Measurements from ENCODE around the gene SRP68.

SRP68 gene

DNA sequence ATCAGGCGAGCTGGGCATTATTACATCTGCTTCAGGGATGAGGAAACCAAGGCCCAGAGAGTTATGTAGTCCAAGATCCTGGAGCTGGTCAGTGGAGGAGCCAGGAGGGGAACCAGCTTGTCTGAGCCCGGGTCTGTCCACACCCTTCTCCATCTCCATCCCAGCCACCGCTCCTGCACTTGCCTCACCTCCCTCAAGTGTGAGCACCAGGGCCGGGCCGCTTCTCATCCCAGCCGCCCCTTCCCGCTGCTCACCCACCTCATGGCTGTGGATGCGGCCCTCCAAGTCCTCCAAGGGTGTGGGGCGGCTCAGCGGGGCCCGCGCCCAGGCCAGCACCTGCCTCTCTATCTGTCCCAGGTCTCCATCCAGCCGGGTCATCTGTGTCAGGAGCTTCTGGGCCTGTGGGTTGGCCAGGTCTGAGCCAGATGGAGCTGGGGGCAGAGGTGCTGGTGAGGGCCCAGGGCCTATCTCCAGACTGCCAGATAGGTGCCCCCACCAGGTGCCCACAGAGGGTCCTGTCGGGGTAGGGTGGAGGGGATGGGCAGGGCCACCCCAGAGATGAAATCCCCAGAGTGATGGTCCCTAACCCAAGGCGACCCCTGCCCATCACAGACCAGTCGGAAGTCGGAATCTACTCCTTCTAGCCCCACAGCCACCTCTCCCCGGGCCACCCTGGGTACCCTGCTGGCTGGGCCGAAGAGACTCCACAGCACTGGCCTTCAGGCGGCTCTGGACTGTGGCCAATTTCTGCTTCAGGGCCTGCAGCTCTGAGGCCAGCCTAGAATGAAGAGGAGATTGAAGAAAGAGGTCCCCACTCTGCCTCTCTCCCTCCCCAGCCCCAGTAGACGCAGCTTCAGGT, 54.6 kb downstream of the SRP68 start:
- no peak for DNase-seq

DNA sequence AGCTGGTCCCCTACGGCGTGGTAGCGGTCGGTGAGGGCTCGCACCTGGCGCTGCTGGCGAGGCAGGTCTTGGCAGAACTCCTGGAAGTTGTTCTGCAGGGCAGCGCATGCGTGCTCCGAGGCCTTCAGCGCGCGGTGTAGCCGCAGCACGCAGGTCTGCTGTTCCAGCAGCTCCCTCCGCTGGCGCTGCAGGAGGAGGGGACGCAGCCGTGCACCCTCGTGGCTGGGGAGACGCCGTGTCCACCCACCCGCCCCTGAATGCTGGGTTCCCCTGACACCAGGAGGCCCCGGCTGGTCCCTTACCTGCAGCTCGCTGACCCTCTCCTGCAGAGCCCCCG, 57.4 kb downstream of the SRP68 start:
- no peak for DNase-seq

DNA sequence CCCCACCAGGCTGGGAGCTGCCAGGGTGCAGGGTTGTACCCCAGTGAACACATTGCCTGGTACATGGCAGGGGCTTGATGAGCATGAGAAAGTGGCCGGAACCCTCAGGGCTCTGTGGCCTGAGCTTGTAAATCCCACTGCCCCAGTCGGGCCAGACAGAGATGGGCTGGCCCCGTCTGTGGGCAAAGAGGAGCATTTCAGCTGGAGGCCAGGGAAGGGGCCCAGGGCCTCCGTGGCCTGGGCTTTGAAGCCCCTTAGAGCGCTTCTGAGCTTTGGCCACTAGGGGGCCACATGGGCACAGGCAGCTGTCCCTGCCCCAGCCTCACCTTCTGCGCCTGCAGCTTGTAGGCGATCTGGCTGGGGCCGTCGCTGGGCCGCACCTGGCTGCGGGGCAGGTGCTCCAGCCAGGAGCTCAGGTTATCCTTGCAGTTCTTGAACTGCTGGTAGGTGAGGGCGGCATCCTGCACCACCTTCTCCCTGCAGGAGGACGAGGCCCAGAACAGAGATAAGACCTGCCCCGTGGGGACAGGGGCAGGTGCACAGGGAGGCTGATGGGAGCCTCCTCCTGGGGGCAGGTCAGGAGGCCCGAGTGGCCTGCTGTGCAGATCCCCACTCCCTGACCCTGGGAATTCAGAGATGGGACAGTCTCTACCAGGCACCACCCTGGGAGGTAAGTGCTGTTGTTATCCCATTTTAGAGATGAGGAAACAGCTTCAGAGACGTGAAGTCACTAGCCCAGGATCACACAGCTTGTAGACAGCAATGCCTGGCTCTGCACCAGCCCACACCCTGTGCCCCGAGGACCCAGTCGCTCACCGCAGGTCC, 58.0 kb downstream of the SRP68 start:
- DNase-seq, result peak; percentile 71

DNA sequence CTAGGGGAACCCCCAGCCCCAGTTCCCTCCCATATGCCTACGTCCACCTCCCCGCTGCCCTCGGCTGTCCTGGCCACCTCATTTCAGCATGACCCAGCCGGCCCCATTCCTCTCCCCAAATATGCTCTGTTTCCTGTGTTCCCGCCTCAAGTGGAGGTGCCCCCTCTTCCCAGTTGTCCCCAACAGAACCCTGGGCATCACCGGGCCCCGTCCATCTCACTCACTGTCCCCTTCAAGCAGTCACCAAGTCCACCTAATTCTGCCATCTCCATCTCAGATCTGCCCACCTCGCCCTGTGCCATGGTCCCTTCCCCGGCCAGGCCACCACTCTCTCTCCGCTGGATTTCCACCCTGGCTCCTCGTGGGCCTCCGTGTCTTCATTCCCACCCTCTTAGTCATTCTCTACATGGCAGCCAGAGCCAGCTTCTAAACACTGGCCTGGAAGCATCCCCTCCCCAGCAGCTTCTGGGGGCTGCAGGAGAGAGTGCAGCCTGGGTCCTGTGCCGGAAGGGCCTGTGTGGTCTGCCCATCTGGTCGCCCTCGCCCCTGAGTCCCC, 58.9 kb downstream of the SRP68 start:
- DNase-seq, result no peak

DNA sequence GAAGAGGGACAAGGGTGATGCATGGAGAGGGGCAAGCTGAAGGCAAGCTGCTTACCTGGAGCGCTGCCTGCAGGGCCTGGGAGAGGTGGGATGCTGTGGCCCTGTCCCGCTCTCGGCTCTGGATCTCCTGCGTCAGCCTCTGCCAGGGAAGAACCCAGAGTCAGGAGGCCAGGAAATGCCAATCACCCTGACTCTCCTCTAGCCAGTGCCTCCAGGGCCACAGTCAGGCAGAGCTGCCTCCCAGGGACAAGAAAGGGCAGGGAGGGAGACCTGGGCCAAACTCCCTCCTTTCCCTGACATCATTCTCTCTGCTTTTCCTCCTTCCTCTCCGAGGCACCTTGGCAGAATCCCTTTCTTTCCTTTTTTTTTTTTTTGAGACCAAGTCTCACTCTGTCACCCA, 60.4 kb downstream of the SRP68 start:
- DNase-seq, result no peak

DNA sequence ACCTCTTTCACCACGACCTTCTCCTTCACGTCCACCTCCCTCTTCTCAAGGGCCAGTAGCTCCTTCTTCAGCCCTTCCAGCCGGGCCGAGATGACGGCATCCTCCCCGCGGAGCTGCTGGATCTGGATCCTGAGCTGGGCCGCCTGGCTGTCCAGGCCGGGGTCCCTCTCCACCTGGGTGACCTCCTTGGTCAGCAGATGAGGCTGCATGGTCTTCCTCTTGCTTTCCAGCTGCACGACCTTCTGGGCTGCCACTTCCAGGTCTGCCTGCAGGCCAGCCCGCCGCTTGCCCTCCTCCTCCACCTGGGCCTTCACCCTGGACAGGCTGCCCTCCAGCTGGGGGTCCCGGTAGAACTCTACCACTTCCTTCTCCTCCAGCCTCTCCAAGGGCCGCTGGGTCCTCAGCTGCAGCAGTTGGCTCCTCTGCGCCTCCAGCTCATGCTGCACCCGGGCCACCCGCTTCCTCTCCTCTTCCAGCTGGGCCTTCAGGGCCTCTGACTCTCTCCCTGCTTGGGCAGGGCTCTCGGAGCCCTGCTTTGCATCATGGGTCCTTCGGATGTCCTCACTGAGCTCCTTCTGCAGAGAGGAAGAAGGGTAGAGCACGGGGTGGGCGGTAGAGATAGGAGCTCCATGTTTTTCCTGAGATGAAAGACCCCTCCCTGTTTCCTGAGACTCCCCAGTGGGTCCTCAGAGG, 62.2 kb downstream of the SRP68 start:
- DNase-seq, result no peak

DNA sequence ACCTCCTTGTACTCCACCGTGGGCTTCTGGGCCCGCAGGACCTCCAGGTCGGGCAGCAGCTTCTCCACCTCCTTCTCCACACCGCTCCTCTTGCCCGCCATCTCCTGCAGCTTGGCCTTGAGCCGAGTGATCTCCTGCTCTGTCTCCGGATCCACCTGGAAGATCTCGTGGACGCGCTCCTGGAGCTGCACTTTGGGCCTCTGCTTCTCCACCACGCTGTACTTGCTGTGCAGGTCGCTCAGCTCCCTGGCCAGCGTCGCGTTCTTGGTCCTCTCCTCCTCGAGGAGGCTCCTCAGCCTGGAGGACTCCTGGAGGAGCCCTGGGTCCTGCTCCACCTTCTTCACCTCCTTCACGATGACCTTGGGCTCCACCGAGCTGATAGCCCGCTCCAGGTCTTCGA, 62.9 kb downstream of the SRP68 start:
- no peak for DNase-seq

DNA sequence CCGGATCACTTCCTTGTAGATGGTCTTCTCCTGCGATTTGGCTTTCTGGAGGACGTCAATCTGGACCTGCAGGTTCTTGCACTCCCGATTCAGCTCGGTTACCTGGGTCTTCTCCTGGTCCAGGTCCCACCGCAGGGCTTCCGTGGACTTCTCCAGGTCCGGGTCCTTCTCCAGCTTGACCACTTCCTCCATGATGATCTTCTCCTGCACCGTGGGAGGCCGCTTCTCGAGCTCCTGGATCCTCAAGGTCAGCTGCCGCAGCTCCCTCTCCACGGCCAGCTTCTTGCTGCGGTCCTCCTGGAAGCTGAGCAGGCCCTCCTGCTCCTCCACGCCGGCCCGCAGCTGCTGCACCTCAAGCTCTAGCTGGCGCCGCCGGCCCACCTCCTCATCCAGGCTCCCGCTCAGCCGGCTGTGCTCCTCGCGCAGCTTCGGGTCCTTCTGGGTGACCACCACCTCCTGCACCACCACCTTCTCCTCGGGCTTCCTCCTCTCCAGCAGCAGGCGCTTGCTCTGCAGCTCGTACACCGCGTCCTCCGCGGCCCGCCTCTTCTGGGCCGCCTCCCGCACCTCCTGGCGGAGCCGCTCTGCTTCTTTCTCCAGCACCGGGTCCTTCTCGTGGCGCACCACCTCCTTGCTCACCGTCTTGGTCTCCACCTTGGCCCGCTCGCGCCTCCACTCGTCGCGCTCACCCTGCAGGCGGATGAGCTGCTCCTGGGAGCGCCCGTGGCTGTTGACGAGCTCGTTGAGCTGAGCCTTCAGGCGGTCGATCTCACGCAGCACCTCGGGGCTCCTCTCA, 63.5 kb downstream of the SRP68 start:
- no peak for DNase-seq

DNA sequence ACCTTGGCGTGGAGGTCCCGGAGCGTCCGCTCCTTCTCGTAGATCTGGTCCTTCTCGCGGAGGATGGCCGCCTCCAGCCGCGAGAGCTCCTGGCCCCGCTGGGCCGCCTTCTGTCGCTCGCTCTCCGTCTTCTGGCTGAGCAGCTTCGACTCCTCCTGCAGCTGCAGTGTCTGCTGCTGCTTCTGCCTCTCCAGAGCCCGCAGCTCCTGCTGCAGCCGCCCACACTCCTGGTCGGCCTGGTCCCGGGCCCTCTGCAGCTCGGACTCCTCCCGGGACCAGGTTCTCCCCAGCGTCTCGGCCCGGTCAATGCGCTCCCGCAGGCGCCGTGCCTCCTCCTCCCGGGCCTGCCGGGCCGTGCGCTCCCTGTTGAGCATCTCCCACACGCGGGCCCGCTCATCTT, 64.1 kb downstream of the SRP68 start:
- no peak for DNase-seq

DNA sequence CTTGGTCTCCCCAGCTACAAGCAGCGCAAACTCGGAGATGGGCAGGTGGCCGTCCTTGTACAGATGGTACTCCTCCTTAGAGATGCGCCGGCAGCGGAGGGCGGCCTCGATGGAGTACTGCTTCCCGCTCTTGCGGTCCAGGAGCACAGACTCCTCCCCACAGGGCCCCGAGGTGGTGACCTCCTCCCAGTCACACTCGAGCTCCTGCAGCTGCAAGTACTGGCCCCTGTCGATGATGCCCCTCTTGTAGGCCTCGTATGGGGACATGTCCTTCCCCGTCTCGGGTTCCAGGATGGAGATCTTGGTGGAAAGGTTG, 64.5 kb downstream of the SRP68 start:
- no peak for DNase-seq

DNA sequence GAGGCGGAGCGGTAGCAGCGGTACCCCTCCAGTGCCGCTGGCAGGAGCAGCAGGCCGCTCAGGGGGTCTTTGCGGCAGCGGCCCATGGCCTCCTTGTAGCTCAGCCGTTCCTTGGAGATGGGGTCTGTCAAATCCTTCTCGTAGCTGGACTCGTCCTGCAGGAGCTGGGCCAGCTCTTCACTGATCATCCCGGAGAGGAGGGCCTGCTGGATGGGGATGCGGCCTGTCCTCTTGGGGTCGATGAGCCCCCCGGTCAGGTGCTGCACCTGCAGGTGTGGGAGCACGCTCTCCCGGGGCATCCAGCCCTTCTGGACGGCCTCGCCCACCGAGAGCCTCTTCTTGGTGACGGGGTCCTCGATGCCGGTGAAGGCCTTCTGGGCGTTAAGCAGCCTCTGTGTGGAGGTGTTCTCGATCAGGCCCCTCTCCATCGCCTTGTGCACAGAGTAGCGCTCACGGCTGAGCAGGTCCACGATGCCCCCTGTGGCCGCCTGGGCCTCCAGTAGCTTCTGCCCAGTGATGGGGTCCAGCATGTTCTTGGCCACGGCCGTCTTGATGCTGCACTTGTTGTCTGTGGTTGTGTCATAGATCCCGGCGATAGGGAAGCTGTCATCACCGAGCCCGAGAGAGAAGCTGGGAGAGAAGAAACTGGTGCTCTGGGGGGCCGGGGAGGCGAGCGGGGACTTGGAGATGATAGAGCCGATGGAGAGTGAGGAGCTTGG, 65.0 kb downstream of the SRP68 start:
- DNase-seq, result no peak

DNA sequence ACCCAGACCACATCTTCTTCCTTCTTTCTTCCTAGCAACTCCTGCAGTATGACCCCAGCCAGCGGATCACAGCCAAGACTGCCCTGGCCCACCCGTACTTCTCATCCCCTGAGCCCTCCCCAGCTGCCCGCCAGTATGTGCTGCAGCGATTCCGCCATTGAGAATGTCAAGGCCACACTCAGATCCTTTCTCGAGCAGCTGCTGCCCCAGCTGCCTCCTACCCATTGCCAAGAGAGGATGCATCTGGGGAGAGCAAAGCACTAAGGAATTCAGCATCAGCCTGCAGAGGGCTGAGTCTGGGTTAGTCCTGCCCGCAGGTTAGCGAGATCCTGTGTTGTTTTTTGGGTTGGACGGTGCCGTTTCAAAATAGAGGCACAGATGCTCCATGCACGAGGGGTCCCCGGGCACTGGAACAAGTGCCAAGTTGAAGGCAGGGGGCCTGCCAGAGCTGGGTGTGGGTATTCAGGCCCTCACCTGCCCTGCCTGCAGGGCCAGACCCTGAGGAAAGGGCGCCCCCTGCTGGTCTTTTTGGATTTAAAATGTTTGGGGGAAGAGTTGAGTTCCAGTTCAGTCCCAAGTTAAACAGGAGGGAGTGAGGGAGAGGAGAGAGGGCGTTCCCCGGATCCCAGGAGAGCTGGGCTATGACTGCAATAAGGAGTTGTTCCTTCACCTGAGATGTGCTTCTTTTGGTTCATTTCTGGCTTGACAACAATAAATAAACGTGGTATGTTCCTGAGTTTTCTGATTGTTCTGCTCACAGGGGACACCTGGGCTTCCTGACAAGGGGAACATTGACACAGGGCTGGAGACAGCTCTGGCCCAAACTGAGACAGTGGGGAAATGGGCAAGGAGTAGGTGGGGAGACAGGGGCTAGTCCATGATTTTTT, 66.8 kb downstream of the SRP68 start:
- peak; percentile 77 to 82 for DNase-seq

DNA sequence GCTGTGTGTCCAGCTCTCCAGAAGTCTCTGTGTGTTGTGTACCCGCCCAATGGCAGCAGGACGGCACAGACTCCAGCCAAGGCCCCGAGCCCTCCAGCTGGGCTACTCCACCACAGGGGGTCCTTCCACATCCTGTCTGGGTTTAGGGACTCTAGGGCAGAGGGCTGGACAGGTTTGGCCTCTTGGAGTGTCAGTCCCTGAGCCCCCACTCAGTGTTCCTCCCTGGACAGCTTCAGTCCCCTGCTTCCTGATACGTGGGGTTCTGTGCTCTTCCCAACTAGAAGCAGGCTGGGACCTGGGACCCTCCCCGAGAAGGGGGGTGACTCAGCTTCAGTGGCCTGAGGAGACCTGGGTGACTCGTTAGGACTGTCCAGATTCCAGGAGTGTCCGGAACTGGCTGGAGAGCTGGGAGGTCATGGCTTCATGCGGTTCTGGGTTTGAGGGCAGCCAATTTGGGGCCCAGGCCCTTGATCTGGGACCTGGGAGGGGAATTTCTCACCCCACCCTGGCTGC, 67.5 kb downstream of the SRP68 start:
- no peak for DNase-seq

DNA sequence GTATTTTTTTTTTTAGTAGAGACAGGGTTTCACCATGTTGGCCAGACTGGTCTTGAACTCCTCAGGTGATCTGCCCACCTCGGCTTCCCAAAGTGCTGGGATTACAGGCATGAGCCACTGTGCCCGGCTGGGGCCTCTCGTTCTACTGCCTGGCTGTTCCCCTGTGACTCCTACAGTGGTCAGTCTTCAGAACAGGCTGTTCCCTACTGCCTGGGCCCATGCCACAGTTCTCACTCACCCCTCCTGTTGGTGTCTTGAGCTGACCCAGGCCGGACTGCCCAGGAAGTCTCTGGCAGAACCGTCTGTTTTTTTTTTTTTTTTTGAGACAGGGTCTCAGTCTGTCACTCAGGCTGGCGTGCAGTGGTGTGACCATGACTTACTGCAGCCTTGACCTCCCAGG, 68.4 kb downstream of the SRP68 start:
- no peak for DNase-seq

DNA sequence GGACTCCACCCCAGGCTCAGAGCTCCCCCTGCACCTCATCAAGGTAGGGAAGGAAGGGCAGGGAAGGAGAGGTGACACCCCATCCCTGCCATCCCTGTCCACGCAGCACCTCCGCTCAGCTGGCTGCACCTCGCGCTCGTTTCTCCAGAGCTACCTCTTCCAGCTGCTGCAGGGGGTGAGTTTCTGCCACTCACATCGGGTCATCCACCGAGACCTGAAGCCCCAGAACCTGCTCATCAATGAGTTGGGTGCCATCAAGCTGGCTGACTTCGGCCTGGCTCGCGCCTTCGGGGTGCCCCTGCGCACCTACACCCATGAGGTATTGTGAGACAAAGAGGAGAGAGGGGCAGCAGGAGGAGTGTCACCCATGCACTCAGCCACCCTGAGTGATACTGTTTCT, 70.2 kb downstream of the SRP68 start:
- DNase-seq, result no peak

DNA sequence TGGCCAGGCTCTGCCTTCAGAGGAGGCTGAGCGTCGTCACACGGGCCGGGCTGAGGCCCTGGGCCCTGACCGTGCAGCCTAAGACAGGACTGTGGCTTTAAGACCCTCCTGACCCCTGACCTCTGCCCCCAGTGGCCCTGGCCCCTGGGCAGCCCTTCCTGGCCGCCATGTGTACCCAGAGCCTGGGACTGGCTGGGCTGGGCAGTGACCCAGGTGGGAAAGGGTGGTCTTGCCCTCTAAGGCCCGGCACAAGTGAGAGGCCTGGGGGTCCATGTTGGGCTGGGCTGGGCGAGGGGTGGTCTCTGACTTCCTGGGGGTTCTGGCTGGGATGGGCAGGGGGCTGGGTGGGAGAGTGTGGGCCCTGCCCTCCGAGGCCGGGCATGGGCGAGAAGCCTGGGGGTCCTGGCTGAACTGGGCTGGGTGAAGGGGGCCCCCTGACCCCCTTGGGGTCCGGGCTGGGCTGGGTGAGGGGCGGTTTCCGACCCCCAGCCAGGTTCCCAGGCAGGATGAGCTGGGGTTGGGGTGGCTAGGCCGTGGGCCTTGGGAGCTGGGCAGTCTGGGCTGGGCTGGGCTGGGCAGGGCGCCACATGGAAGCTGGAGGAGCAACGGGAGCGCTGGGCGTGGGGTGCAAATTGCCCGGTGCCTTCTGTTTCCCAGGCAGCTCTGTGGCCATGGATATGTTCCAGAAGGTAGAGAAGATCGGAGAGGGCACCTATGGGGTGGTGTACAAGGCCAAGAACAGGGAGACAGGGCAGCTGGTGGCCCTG, 71.4 kb downstream of the SRP68 start, which contains the start of gene CDK3:
TSS of gene CDK3 (plus strand) at position 101 of the 767 bp plus-strand sequence. CDS start at position 672, 571 bp downstream.
- no peak for DNase-seq

DNA sequence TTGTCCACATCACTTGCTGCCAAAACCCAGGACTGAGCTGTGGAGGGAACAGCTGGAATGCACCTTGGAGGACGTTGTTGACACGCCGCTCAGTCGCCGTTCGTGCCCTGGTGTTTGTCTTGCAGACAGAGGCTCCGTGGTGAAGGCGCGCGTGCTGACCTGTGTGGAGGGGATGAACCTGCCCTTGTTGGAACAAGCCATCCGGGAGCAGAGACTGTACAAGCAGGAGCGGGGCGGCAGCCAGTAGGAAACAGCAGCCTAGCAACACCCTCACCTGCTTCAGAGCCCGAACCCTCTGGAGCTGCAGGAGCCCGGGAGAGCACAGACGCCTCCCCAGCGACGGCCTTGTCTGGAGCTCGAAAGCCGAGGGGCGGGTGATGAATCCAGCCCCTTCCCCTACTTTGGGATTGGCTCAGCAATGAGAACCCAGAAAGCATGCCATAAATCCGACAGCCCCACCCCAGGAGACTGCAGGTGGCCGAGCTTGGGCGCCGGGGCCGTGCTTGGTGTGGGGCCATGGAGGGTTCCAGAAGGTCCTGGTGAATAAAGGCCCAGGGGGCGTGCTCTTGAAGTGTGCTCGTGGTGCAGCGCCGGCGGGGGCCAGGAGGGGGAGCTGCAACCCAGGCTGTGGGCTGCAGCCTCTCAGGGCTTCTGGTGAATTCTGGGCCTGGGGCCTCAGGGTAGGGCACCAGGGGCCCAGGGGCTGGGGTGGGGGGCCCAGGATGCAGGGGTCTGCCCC, 72.1 kb downstream of the SRP68 start:
- peak; percentile 51 to 54 for DNase-seq

DNA sequence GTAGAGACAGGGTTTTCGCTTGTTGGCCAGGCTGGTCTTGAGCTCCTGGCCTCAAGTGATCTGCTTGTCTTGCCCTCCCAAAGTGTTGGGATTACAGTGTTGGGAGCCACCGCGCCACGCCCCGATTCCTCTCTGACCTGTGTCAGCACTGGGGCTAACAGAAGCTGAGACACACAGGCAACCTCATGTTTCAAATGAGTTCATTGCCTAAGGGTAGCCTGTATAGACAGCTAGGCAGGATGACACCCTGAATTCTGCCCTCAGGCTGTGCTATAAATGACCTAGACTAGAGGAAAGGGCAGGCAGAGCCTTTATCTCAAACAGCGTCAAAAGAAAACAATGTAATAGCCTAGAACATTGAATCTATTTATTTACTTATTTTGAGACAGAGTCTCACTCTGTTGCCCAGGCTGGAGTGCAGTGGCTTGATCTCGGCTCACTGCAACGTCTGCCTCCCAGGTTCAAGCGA, 74.0 kb downstream of the SRP68 start:
- no peak for DNase-seq
